HFF-Myc (cell line): ENCODE measurements around the gene POLR2A.

ENCODE experiments used
- DNase-seq: peaks from one replicate; pipeline ENCODE4 v3.0.0-alpha.2; 2011; ENCODE audit warnings: low read depth; ENCODE audit errors: extremely low read depth
- H3K4me3 ChIP-seq: replicated peaks from 2 replicates; pipeline ENCODE4 v1.5.1; 2011; ENCODE audit warnings: low read depth, mild to moderate bottlenecking, control low read depth, low read length
- TF ChIP-seq, protein P1 (sequence below): IDR thresholded peaks from 2 replicates; pipeline ENCODE4 v1.5.1; 2012; ENCODE audit warnings: mild to moderate bottlenecking, low read depth, low read length, control low read depth; ENCODE audit errors: missing control alignments

POLR2A gene

DNA sequence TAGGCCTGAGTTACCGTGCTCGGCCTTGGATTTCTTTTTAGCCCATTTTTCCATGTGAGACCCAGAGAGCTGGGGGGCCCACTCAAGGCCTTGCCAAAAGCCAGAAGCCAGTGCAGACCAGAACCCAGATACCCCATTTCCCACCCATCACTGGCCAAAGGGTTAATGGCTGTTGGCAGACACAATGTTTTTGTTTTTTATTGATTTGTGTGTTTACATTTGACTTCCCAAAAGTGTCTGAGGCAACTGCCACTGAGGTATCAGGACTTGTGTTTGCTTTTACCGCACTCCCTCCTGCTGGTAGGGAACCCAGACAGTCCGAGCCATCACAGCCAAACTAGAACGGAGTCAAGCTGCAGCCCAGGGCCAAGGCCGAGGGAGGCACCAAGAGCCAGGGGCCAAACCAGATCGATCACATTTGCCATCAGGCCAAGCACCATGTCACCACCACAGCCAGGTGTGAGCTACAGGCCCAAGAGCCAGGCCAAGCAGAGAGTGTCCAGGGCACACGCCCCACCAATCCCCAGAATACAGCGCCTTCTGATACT lies 57.0 kb downstream of the POLR2A start:
- DNase-seq, result no peak
- no peak overlapping the region for H3K4me3 ChIP-seq
- TF ChIP-seq, protein P1, sequence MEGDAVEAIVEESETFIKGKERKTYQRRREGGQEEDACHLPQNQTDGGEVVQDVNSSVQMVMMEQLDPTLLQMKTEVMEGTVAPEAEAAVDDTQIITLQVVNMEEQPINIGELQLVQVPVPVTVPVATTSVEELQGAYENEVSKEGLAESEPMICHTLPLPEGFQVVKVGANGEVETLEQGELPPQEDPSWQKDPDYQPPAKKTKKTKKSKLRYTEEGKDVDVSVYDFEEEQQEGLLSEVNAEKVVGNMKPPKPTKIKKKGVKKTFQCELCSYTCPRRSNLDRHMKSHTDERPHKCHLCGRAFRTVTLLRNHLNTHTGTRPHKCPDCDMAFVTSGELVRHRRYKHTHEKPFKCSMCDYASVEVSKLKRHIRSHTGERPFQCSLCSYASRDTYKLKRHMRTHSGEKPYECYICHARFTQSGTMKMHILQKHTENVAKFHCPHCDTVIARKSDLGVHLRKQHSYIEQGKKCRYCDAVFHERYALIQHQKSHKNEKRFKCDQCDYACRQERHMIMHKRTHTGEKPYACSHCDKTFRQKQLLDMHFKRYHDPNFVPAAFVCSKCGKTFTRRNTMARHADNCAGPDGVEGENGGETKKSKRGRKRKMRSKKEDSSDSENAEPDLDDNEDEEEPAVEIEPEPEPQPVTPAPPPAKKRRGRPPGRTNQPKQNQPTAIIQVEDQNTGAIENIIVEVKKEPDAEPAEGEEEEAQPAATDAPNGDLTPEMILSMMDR, result no peak

DNA sequence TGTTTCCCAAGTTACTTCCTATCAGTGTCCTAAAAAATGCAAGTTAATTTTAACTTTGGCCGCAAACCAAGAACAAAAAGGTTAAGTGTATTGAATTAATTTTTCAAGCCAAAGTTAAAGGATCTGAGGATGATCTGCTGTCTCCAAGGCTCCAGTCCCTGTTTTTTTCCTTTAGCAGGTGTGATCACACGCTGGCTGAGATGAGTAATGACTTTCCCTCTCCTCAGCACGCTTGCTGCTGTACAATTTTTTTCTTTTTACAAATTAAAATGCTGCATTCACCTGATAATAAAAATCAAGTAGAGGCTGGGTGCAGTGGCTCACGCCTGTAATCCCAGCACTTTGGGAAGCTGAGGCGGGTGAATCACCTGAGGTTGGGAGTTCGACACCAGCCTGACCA lies 60.7 kb downstream of the POLR2A start:
- no peak overlapping the region for H3K4me3 ChIP-seq
- TF ChIP-seq, protein P1, result no peak

DNA sequence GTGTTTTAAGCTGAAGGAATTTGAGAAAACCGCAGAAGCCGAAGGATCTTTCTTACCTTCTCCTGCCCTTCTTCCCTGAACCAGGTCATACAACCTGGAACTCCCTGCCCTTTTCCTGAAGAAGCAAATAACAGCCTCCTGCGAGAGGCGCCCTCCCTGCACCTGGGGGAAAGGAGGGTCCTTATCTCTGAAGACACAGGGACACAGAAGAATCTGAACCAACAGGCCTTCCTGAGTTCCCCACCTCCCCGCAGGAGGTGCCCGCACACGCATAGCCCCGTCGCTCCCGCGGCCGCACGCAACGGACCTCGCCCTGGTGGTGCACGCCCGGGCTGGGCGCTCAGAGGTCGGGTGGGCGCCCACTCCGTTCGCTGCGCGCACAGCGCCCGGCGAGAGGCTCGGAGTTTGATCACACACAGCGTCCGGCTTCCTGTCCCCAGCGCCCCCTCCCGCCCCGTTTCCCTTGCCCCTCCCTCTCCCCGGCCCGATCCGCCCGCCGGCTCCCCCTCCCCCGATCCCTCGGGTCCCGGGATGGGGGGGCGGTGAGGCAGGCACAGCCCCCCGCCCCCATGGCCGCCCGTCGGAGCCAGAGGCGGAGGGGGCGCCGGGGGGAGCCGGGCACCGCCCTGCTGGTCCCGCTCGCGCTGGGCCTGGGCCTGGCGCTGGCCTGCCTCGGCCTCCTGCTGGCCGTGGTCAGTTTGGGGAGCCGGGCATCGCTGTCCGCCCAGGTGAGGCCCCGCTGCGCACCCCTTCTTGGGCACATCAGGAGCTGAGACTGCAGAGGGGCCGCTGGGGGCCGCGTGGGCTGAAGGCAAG lies 64.6 kb downstream of the POLR2A start, which contains the start of gene TNFSF12:
TSS of gene TNFSF12 (plus strand) at position 474 of the 816 bp plus-strand sequence. CDS start at position 570, 96 bp downstream.
- peak within 1 kb of the TSS; percentile 47 for H3K4me3 ChIP-seq
- TF ChIP-seq, protein P1, result no peak
- DNase-seq, result no peak

More for the DNA sequence above, 60.7 kb downstream of the POLR2A start:
- DNase-seq, result no peak
